ENCODE measurements around the gene ECE1. TPM values are rescaled to one million over a fixed set of nuclear protein-coding genes. Genes with fewer than 3 reads are reported as not detected.

The ECE1 gene
- total and polyA plus RNA-seq, 2 of the 13 experiments (the other 11 are each of a cell fraction or from before 2014, with no cell fraction given) = 13.5 to 21.2 TPM

DNA sequence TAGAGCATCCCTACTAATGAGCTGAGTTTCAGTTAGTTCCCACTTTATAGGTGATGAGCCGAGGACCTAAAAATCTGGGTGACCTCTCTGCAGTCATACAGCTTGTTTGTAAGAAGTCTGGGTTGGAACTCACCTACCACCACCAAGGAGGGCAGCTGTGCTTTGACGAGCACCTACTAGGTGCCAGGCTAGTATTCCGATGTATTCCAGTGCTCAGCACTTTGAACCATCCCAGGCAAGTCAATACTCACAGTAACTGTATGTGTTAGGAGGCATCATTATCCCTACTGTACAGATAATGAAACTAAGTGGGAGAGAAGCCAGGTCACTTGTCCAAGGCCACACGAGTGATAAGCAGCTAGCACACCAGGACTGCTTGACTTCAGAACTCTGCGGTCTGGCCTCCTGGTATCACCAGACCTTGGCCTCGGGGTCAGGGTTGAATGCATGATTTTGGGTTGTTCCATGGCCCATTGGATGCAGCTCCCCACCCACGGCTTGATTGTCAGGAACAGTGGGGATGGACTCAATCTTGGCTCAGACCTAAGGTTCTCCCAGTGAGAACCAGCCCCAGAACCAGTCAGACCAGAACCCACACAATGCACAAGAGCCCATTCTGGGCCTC, 20.7 kb downstream of the ECE1 start (continued):
- TF ChIP-seq, protein P1, sequence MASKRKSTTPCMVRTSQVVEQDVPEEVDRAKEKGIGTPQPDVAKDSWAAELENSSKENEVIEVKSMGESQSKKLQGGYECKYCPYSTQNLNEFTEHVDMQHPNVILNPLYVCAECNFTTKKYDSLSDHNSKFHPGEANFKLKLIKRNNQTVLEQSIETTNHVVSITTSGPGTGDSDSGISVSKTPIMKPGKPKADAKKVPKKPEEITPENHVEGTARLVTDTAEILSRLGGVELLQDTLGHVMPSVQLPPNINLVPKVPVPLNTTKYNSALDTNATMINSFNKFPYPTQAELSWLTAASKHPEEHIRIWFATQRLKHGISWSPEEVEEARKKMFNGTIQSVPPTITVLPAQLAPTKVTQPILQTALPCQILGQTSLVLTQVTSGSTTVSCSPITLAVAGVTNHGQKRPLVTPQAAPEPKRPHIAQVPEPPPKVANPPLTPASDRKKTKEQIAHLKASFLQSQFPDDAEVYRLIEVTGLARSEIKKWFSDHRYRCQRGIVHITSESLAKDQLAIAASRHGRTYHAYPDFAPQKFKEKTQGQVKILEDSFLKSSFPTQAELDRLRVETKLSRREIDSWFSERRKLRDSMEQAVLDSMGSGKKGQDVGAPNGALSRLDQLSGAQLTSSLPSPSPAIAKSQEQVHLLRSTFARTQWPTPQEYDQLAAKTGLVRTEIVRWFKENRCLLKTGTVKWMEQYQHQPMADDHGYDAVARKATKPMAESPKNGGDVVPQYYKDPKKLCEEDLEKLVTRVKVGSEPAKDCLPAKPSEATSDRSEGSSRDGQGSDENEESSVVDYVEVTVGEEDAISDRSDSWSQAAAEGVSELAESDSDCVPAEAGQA (IDR thresholded peaks at IDR 0.05; ENCODE audit: low read depth) = no peak; the same call in 1 of the 2 replicates
- TF ChIP-seq, protein P1 (CRISPR knock-in tag; IDR thresholded peaks at IDR 0.05; ENCODE audit: borderline replicate concordance) = no peak
- TF ChIP-seq, protein P2, sequence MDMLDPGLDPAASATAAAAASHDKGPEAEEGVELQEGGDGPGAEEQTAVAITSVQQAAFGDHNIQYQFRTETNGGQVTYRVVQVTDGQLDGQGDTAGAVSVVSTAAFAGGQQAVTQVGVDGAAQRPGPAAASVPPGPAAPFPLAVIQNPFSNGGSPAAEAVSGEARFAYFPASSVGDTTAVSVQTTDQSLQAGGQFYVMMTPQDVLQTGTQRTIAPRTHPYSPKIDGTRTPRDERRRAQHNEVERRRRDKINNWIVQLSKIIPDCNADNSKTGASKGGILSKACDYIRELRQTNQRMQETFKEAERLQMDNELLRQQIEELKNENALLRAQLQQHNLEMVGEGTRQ (IDR thresholded peaks at IDR 0.05; ENCODE audit: low read depth, low read length) = no peak
- TF ChIP-seq, protein P2 (CRISPR knock-in tag; IDR thresholded peaks at IDR 0.05; ENCODE audit: borderline replicate concordance) = no peak; the same call in 1 of the 2 replicates
- TF ChIP-seq FOSL1 (CRISPR knock-in tag; IDR thresholded peaks at IDR 0.05; ENCODE audit: borderline replicate concordance) = no peak
- no peak for TF ChIP-seq JUNB (CRISPR knock-in tag; IDR thresholded peaks at IDR 0.05; ENCODE audit: borderline replicate concordance)
- no peak for TF ChIP-seq RFX5 (IDR thresholded peaks at IDR 0.05; ENCODE audit: low read depth, low read length)
- TF ChIP-seq, protein P3, sequence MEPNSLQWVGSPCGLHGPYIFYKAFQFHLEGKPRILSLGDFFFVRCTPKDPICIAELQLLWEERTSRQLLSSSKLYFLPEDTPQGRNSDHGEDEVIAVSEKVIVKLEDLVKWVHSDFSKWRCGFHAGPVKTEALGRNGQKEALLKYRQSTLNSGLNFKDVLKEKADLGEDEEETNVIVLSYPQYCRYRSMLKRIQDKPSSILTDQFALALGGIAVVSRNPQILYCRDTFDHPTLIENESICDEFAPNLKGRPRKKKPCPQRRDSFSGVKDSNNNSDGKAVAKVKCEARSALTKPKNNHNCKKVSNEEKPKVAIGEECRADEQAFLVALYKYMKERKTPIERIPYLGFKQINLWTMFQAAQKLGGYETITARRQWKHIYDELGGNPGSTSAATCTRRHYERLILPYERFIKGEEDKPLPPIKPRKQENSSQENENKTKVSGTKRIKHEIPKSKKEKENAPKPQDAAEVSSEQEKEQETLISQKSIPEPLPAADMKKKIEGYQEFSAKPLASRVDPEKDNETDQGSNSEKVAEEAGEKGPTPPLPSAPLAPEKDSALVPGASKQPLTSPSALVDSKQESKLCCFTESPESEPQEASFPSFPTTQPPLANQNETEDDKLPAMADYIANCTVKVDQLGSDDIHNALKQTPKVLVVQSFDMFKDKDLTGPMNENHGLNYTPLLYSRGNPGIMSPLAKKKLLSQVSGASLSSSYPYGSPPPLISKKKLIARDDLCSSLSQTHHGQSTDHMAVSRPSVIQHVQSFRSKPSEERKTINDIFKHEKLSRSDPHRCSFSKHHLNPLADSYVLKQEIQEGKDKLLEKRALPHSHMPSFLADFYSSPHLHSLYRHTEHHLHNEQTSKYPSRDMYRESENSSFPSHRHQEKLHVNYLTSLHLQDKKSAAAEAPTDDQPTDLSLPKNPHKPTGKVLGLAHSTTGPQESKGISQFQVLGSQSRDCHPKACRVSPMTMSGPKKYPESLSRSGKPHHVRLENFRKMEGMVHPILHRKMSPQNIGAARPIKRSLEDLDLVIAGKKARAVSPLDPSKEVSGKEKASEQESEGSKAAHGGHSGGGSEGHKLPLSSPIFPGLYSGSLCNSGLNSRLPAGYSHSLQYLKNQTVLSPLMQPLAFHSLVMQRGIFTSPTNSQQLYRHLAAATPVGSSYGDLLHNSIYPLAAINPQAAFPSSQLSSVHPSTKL (CRISPR knock-in tag; IDR thresholded peaks at IDR 0.05) = peak; percentile 91
- no peak for TF ChIP-seq PHB2 (IDR thresholded peaks at IDR 0.05; ENCODE audit: partially characterized antibody)
- 0 out of 2 replicates have a peak, but pooled peaks have one; percentile 46 for TF ChIP-seq RFXANK (CRISPR knock-in tag; IDR thresholded peaks at IDR 0.05)
- peak; percentile 69; the same call in 1 of the 2 replicates for TF ChIP-seq LCORL (IDR thresholded peaks at IDR 0.05)
- peak; percentile 98 for TF ChIP-seq LCORL (CRISPR knock-in tag; IDR thresholded peaks at IDR 0.05)
- no peak for TF ChIP-seq SOX13 (IDR thresholded peaks at IDR 0.05)
- TF ChIP-seq SOX13 (CRISPR knock-in tag; conservative IDR thresholded peaks at IDR 0.05 in 1 of 2, IDR thresholded peaks at IDR 0.05 in 1 of 2) = peak in 1 of 2 experiments; percentile 90; a peak in 2 of 4 replicates
- TF ChIP-seq ZNF451 (CRISPR knock-in tag; IDR thresholded peaks at IDR 0.05) = no peak
- peak; percentile 79 for TF ChIP-seq SAP130 (CRISPR knock-in tag; IDR thresholded peaks at IDR 0.05; ENCODE audit: low read depth)
- no peak for TF ChIP-seq KAT2B (IDR thresholded peaks at IDR 0.05; ENCODE audit: borderline replicate concordance, low read depth, low read length)
- TF ChIP-seq TP53 (CRISPR knock-in tag; conservative IDR thresholded peaks at IDR 0.05) = no peak
- 0 out of 2 replicates have a peak, but pooled peaks have one; percentile 46 for TF ChIP-seq SALL2 (CRISPR knock-in tag; IDR thresholded peaks at IDR 0.05)
- no peak for TF ChIP-seq SIN3B (IDR thresholded peaks at IDR 0.05; ENCODE audit: low read length)

All from HepG2 (cell line).